ENCODE data around the gene ATE1. TPM values are rescaled to one million over a fixed set of nuclear protein-coding genes. Genes with fewer than 3 reads are reported as not detected.
A peak's percentile ranks its signal among the peaks of the same experiment; 100 is the strongest.
"Not testable (repeated sequence)": the region's sequence is repeated elsewhere in the genome, so short reads cannot be mapped to it uniquely, and the experiment has no call there.

ATE1 gene
- total RNA-seq, 3 donors from 2014 or later: 25.0 to 46.8 (median 29.5) TPM

GRCh38 chr10:121708728-121709674, 218.8 kb downstream of the ATE1 start:
- H3K27me3 ChIP-seq: no peaks in the 10 kb centered on the region

DNA sequence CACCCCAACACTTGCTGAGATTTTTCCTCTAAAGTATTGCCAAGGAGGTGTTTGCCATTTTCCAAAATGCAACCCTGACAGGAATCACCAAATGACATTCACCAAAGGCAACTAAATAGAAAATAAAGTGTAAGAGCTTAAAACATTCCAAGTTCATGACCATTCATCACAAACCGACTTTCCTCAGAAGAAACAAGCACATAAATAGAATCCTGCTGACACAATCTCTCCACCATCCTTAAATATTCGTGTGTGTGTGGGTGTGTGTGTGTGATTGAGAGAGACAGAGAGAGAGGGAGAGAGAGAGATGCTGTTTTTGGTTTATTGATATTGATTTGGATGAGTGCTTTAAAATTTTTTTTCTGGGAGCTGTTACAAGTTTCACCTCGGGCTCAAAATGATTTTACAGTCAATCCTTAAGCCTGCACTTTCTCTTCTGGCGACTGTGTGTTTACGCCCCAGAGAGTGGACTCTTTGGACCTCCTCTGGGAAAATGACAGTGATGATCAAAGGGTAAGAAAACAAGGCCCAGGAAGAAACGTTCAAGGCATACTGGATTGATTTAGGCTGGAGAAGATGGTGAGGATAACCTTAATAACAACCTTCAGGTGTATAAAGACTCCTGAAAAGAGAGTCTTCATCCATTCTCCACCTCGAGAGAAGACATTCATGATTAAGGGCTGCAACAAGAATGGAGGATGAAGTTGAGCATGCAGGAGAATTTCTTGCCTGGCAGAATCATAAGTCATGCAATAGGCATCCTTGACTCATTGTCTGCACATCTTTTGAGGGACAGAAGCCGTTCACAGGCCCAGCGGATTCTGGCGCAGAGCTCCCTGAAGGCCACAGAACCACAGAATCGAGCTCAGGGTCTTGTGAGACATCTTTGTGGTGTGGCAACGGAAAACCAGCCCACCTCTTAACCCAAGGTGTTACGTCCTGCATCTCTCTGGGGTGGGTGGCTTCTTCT, 225.2 kb downstream of the ATE1 start:
- H3K27me3 ChIP-seq: no peaks in the 10 kb centered on the region
- no peak overlapping the region for H3K27ac ChIP-seq
- intact Hi-C loops (cut with DNase I; ENCODE audit: low total_unique reads): no loop called here
- H3K4me1 ChIP-seq: no peaks in the 10 kb centered on the region
- DNase-seq (ENCODE audit: low spot score in 2 of 2): no peak
- H3K4me3 ChIP-seq: no peak overlapping the region
- TF ChIP-seq POLR2AphosphoS5 (IDR thresholded peaks at IDR 0.05): no peak
- TF ChIP-seq, protein P1, sequence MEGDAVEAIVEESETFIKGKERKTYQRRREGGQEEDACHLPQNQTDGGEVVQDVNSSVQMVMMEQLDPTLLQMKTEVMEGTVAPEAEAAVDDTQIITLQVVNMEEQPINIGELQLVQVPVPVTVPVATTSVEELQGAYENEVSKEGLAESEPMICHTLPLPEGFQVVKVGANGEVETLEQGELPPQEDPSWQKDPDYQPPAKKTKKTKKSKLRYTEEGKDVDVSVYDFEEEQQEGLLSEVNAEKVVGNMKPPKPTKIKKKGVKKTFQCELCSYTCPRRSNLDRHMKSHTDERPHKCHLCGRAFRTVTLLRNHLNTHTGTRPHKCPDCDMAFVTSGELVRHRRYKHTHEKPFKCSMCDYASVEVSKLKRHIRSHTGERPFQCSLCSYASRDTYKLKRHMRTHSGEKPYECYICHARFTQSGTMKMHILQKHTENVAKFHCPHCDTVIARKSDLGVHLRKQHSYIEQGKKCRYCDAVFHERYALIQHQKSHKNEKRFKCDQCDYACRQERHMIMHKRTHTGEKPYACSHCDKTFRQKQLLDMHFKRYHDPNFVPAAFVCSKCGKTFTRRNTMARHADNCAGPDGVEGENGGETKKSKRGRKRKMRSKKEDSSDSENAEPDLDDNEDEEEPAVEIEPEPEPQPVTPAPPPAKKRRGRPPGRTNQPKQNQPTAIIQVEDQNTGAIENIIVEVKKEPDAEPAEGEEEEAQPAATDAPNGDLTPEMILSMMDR (IDR thresholded peaks at IDR 0.05): no peak
- TF ChIP-seq POLR2A (IDR thresholded peaks at IDR 0.05): no peak
- H3K36me3 ChIP-seq: no peaks in the 10 kb centered on the region
- H3K9me3 ChIP-seq: peaks cover 0 to 3% of the 10 kb centered on the region in 2 donors

More at GRCh38 chr10:121708728-121709674, 218.8 kb downstream of the ATE1 start:
- Histone ChIP-seq H3K27ac (peak overlapping the region in 1 of 2 donors; percentile 38), H3K9me3 (no peaks in the 10 kb centered on the region), H3K4me3 (no peak overlapping the region), H3K4me1 (no peaks in the 10 kb centered on the region), H3K36me3 (no peaks in the 10 kb centered on the region)
- TF ChIP-seq POLR2AphosphoS5 (IDR thresholded peaks at IDR 0.05) (no peak), POLR2A (IDR thresholded peaks at IDR 0.05) (no peak)
- TF ChIP-seq, protein P1 (IDR thresholded peaks at IDR 0.05): no peak
- no peak for DNase-seq (ENCODE audit: low spot score in 2 of 2)
- intact Hi-C loops (cut with DNase I; ENCODE audit: low total_unique reads): no loop called here

DNA sequence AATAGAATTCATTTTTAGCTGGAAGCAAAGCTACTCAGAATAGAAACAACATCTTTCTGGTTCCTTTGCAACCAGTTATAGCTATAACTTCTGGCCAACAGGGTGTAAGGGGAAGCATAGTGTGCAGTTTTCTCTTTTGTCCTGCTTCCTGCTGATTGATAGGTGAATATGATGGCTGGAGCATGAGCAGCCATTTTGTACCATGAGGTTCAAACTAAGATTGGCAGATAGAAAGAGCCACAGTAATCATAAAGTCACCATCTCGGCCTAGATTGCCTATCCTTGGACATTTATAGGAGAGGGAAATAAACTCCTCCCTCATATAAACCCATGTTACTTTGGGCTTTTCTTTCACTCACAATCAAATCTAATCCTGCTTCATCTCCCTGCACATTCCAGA, 227.4 kb downstream of the ATE1 start:
- intact Hi-C loops (cut with DNase I; ENCODE audit: low total_unique reads): no loop called here
- Histone ChIP-seq H3K4me1 (no peaks in the 10 kb centered on the region), H3K4me3 (no peak overlapping the region), H3K27ac (no peak overlapping the region), H3K9me3 (peaks cover 0 to 3% of the 10 kb centered on the region in 2 donors), H3K36me3 (no peaks in the 10 kb centered on the region), H3K27me3 (no peaks in the 10 kb centered on the region)
- no peak for DNase-seq (ENCODE audit: low spot score in 2 of 2)
- TF ChIP-seq POLR2A (IDR thresholded peaks at IDR 0.05): no peak
- no peak for TF ChIP-seq POLR2AphosphoS5 (IDR thresholded peaks at IDR 0.05)
- TF ChIP-seq, protein P1 (IDR thresholded peaks at IDR 0.05): no peak

DNA sequence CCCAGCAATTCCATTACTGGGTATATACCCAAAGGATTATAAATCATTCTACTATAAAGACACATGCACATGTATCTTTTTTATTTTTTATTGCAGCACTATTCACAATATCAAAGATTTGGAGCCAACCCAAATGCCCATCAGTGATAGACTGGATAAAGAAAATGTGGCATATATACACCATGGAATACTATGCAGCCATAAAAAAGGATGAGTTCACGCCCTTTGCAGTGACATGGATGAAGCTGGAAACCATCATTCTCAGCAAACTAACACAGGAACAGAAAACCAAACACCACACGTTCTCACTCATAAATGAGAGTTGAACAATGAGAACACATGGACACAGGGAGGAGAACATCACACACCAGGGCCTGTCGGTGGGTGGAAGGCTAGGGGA, 228.1 kb downstream of the ATE1 start:
- H3K27ac ChIP-seq; H3K9me3 ChIP-seq; H3K4me1 ChIP-seq; intact Hi-C loops (cut with DNase I; ENCODE audit: low total_unique reads); DNase-seq (ENCODE audit: low spot score in 2 of 2); H3K4me3 ChIP-seq; H3K36me3 ChIP-seq; H3K27me3 ChIP-seq: not testable (repeated sequence)

GRCh38 chr10:121698902-121699301, 228.9 kb downstream of the ATE1 start:
- TF ChIP-seq, protein P1 (IDR thresholded peaks at IDR 0.05): no peak
- TF ChIP-seq POLR2A (IDR thresholded peaks at IDR 0.05) (no peak), POLR2AphosphoS5 (IDR thresholded peaks at IDR 0.05) (no peak)
- Histone ChIP-seq H3K27ac (no peak overlapping the region), H3K9me3 (peaks cover 0 to 3% of the 10 kb centered on the region in 2 donors), H3K4me1 (no peaks in the 10 kb centered on the region), H3K27me3 (peaks cover 0 to 6% of the 10 kb centered on the region in 2 donors), H3K4me3 (no peak overlapping the region), H3K36me3 (no peaks in the 10 kb centered on the region)
- DNase-seq (ENCODE audit: low spot score in 2 of 2): no peak
- intact Hi-C loops (cut with DNase I; ENCODE audit: low total_unique reads): no loop called here

All from breast epithelium (tissue), 4 donors.